WTC11 (cell line): Measurements from ENCODE around the gene DKK3. TPM values are rescaled to one million over a fixed set of nuclear protein-coding genes. Genes with fewer than 3 reads are reported as not detected.

Source experiments
- ATAC-seq: fragments of 200-7000 bp; cut with Tn5 transposase; 2 replicates; pipeline ENCODE4 v1.10.0; 2021; ENCODE audit warnings: mild to moderate bottlenecking, moderate library complexity
- CTCF ChIA-PET: fragments of 300-600 bp; sonication (Branson Sonifier 250); formaldehyde crosslinking; loops from one replicate; lab custom pipeline; 2021; ENCODE audit warnings: antibody characterized with exemption; lab: Charles Lee
- POLR2A ChIA-PET: fragments of 350-600 bp; sonication (Branson Sonifier 250); formaldehyde crosslinking; loops from one replicate; lab custom pipeline; 2021; ENCODE audit warnings: antibody characterized with exemption; lab: Charles Lee
- DNase-seq: peaks from one replicate; pipeline ENCODE4 v3.0.0; 2021; ENCODE audit warnings: low spot score
- H3K27ac Mint-ChIP-seq: 2 replicates; pipeline ENCODE4 v1.8.0; 2021; ENCODE audit warnings: mixed read lengths
- H3K27me3 Mint-ChIP-seq: 2 replicates; pipeline ENCODE4 v1.8.0; 2021; ENCODE audit warnings: low read depth, mild to moderate bottlenecking, moderate library complexity, mixed read lengths
- H3K36me3 Mint-ChIP-seq: 2 replicates; pipeline ENCODE4 v1.8.0; 2021; ENCODE audit warnings: mixed read lengths
- H3K4me1 Mint-ChIP-seq: 2 replicates; pipeline ENCODE4 v1.8.0; 2022; ENCODE audit warnings: mixed read lengths
- H3K4me3 Mint-ChIP-seq: 2 replicates; pipeline ENCODE4 v1.8.0; 2021; ENCODE audit warnings: mild to moderate bottlenecking, moderate library complexity, mixed read lengths
- H3K9me3 Mint-ChIP-seq: 2 replicates; pipeline ENCODE4 v1.8.0; 2021; ENCODE audit warnings: mixed read lengths
- ARID4B ChIP-seq: sonication (generic); formaldehyde crosslinking; IDR thresholded peaks from 2 replicates; pipeline ENCODE4 v1.8.0; 2023; ENCODE audit warnings: missing genetic modification reagents, mild to moderate bottlenecking, borderline replicate concordance
- ETV6 ChIP-seq: sonication (generic); formaldehyde crosslinking; IDR thresholded peaks from 2 replicates; pipeline ENCODE4 v1.8.1; 2022; ENCODE audit warnings: mild to moderate bottlenecking, missing genetic modification reagents
- NR1H2 ChIP-seq: sonication (generic); formaldehyde crosslinking; IDR thresholded peaks from 2 replicates; pipeline ENCODE4 v1.9.0; 2021; ENCODE audit warnings: mild to moderate bottlenecking, moderate library complexity, missing genetic modification reagents
- TEAD1 ChIP-seq: sonication (generic); formaldehyde crosslinking; IDR thresholded peaks from 2 replicates; pipeline ENCODE4 v1.8.0; 2022; ENCODE audit warnings: mild to moderate bottlenecking, missing genetic modification reagents
- ZNF263 ChIP-seq: sonication (generic); formaldehyde crosslinking; IDR thresholded peaks from 2 replicates; pipeline ENCODE4 v1.8.1; 2022; ENCODE audit warnings: low read depth, mild to moderate bottlenecking, moderate library complexity, missing genetic modification reagents
- ZNF317 ChIP-seq: sonication (generic); formaldehyde crosslinking; IDR thresholded peaks from 2 replicates; pipeline ENCODE4 v1.8.1; 2023; ENCODE audit warnings: low read depth, mild to moderate bottlenecking, moderate library complexity, missing genetic modification reagents, borderline replicate concordance
- total RNA-seq: library from RNA; stranded (reverse); gene quantifications from 3 replicates; pipeline ENCODE4 v1.2.3, GENCODE V29; 2021
- TF ChIP-seq, protein P1 (sequence below): sonication (generic); formaldehyde crosslinking; IDR thresholded peaks from 2 replicates; pipeline ENCODE4 v1.8.0; 2022; ENCODE audit warnings: missing genetic modification reagents
- TF ChIP-seq, protein P2 (sequence below): sonication (generic); formaldehyde crosslinking; IDR thresholded peaks from 2 replicates; pipeline ENCODE4 v1.8.0; 2022; ENCODE audit warnings: mild to moderate bottlenecking, missing genetic modification reagents

Gene DKK3
- total RNA-seq, 1 experiment from 2014 or later, result 17.6 TPM

DNA sequence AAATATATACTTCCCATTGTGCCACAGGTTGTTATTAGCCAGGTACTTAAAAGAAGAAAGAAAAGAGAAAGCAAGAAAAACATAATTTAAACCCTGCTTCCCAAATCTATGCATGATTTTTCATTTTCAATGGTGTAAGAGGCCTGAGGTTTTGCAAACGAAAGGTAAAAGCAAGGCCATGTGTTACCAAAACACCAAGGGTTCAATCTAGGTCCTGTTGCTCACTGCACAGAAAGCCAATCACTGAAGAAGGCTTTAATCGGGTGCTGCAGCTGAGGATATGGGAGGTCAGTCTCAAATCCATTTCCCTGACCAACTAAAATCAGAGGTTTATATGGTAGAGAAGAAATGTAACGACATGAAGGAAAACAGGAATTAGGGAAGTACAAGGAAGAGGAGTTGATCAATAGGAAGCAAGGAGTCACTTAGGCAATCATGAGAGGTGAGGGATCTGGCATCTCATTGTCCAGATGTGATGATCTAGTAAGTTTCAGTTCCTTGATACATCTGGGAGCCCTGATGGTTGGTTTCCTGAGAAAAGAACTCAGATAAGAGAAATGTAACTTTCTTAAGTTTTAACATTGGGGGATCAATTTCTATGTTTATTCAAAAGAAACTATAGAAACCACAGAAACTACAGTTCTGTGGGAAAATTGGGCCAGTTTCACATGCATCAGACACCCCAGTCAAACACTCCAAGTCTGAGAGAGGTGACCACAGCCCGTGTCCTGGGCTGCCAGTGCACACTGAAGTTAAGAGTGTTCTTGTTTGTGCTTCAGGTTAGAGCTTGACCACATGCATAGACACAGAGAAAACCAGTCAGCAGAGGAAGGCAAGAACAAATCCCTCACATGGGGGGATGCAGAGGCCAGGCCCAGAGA lies 18.1 kb upstream of the DKK3 start:
- no peak overlapping the region for H3K27ac Mint-ChIP-seq
- peaks cover 42% of the 10 kb centered on the region for H3K9me3 Mint-ChIP-seq
- ChIA-PET POLR2A (interaction anchor here (0.6 kb wide), 1 partner anchor 560 kb away, joined by 3 read pairs; no protein-coding TSS in a partner anchor), CTCF (no interaction called here)
- peaks cover 5% of the 10 kb centered on the region for H3K4me1 Mint-ChIP-seq
- no peak overlapping the region for H3K4me3 Mint-ChIP-seq
- no peak for ATAC-seq
- peaks cover 22% of the 10 kb centered on the region for H3K36me3 Mint-ChIP-seq
- no peaks in the 10 kb centered on the region for H3K27me3 Mint-ChIP-seq
- TF ChIP-seq, protein P1, sequence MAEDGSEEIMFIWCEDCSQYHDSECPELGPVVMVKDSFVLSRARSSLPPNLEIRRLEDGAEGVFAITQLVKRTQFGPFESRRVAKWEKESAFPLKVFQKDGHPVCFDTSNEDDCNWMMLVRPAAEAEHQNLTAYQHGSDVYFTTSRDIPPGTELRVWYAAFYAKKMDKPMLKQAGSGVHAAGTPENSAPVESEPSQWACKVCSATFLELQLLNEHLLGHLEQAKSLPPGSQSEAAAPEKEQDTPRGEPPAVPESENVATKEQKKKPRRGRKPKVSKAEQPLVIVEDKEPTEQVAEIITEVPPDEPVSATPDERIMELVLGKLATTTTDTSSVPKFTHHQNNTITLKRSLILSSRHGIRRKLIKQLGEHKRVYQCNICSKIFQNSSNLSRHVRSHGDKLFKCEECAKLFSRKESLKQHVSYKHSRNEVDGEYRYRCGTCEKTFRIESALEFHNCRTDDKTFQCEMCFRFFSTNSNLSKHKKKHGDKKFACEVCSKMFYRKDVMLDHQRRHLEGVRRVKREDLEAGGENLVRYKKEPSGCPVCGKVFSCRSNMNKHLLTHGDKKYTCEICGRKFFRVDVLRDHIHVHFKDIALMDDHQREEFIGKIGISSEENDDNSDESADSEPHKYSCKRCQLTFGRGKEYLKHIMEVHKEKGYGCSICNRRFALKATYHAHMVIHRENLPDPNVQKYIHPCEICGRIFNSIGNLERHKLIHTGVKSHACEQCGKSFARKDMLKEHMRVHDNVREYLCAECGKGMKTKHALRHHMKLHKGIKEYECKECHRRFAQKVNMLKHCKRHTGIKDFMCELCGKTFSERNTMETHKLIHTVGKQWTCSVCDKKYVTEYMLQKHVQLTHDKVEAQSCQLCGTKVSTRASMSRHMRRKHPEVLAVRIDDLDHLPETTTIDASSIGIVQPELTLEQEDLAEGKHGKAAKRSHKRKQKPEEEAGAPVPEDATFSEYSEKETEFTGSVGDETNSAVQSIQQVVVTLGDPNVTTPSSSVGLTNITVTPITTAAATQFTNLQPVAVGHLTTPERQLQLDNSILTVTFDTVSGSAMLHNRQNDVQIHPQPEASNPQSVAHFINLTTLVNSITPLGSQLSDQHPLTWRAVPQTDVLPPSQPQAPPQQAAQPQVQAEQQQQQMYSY (CRISPR knock-in tag), result no peak
- TF ChIP-seq NR1H2 (CRISPR knock-in tag) (no peak), ZNF263 (no peak)
- TF ChIP-seq, all 79 proteins: peak for 0
- no peak for DNase-seq

GRCh38 chr11:12024254-12024926 lies 16.0 kb upstream of the DKK3 start:
- no peaks in the 10 kb centered on the region for H3K27me3 Mint-ChIP-seq
- H3K4me1 Mint-ChIP-seq, result peaks cover 5% of the 10 kb centered on the region
- H3K4me3 Mint-ChIP-seq, result no peak overlapping the region
- H3K27ac Mint-ChIP-seq, result no peak overlapping the region
- peaks cover 42% of the 10 kb centered on the region for H3K9me3 Mint-ChIP-seq
- ChIA-PET POLR2A (no interaction called here), CTCF (no interaction called here)
- DNase-seq (no peak), ATAC-seq (no peak)
- no peak for TF ChIP-seq ARID4B
- peaks cover 22% of the 10 kb centered on the region for H3K36me3 Mint-ChIP-seq

DNA sequence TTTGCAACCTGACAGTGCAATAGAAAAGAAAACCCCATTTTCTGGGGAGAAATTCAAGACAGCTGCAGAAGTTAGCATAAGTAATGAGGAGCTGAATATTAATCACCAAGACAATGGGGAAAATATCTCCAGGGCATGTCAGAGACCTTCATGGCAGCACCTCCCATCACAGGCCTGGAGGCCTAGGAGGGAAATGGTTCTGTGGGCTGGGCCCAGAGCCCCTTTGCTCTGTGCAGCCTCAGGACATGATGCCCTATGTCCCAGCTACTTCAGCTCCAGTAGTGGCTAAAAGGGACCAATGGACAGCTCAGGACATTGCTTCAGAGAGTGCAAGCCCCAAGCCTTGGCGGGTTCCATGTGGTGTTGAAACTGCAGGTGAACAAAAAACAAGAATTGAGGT lies 14.6 kb upstream of the DKK3 start:
- Mint-ChIP-seq H3K4me3 (no peak overlapping the region), H3K27me3 (no peaks in the 10 kb centered on the region), H3K4me1 (peaks cover 5% of the 10 kb centered on the region), H3K27ac (no peak overlapping the region), H3K9me3 (peaks cover 42% of the 10 kb centered on the region), H3K36me3 (peaks cover 22% of the 10 kb centered on the region)
- CTCF ChIA-PET, result no interaction called here
- TF ChIP-seq ETV6 (CRISPR knock-in tag) (no peak), ZNF317 (CRISPR knock-in tag) (no peak), TEAD1 (CRISPR knock-in tag) (no peak)
- TF ChIP-seq, protein P1 (CRISPR knock-in tag), result no peak
- TF ChIP-seq, protein P2, sequence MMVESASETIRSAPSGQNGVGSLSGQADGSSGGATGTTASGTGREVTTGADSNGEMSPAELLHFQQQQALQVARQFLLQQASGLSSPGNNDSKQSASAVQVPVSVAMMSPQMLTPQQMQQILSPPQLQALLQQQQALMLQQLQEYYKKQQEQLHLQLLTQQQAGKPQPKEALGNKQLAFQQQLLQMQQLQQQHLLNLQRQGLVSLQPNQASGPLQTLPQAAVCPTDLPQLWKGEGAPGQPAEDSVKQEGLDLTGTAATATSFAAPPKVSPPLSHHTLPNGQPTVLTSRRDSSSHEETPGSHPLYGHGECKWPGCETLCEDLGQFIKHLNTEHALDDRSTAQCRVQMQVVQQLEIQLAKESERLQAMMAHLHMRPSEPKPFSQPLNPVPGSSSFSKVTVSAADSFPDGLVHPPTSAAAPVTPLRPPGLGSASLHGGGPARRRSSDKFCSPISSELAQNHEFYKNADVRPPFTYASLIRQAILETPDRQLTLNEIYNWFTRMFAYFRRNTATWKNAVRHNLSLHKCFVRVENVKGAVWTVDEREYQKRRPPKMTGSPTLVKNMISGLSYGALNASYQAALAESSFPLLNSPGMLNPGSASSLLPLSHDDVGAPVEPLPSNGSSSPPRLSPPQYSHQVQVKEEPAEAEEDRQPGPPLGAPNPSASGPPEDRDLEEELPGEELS (CRISPR knock-in tag), result no peak
- ATAC-seq (no peak), DNase-seq (no peak)
- POLR2A ChIA-PET, result no interaction called here
